Islet of Langerhans (tissue), 1 donor: ENCODE data around the gene GULP1.

Experiments
- FAIRE-seq: peaks from one replicate; lab custom pipeline; 2011; peaks lifted over from hg19 to GRCh38; lab: Jason Lieb, UNC

The GULP1 gene

GRCh38 chr2:188293601-188294351 lies 2.1 kb downstream of the GULP1 start:
- FAIRE-seq, result no peak

- no peak for FAIRE-seq
Observed at GRCh38 chr2:188294352-188294926, 2.8 kb downstream of the GULP1 start.

- FAIRE-seq, result peak; percentile 49
Observed at GRCh38 chr2:188295067-188295685, 3.5 kb downstream of the GULP1 start.

- FAIRE-seq, result no peak
Observed at GRCh38 chr2:188297978-188298377, 6.3 kb downstream of the GULP1 start.

- FAIRE-seq, result peak; percentile 41
Observed at GRCh38 chr2:188298937-188299371, 7.3 kb downstream of the GULP1 start.

- no peak for FAIRE-seq
Observed at GRCh38 chr2:188303363-188304031, 11.8 kb downstream of the GULP1 start.

- FAIRE-seq, result no peak
Observed at GRCh38 chr2:188305271-188305670, 13.6 kb downstream of the GULP1 start.

GRCh38 chr2:188306271-188306670 lies 14.6 kb downstream of the GULP1 start:
- FAIRE-seq, result no peak

- FAIRE-seq, result no peak
Observed at GRCh38 chr2:188307850-188308283, 16.2 kb downstream of the GULP1 start.

GRCh38 chr2:188308483-188308882 lies 16.8 kb downstream of the GULP1 start:
- no peak for FAIRE-seq

GRCh38 chr2:188309364-188309763 lies 17.7 kb downstream of the GULP1 start:
- FAIRE-seq, result no peak

GRCh38 chr2:188314314-188315054 lies 22.8 kb downstream of the GULP1 start:
- FAIRE-seq, result no peak

- no peak for FAIRE-seq
Observed at GRCh38 chr2:188315750-188316149, 24.1 kb downstream of the GULP1 start.

- FAIRE-seq, result no peak
Observed at GRCh38 chr2:188316342-188316741, 24.7 kb downstream of the GULP1 start.

- no peak for FAIRE-seq
Observed at GRCh38 chr2:188316791-188317423, 25.2 kb downstream of the GULP1 start.

GRCh38 chr2:188318161-188318749 lies 26.6 kb downstream of the GULP1 start:
- FAIRE-seq, result no peak

- no peak for FAIRE-seq
Observed at GRCh38 chr2:188319838-188320237, 28.2 kb downstream of the GULP1 start.

GRCh38 chr2:188320861-188321260 lies 29.2 kb downstream of the GULP1 start:
- FAIRE-seq, result no peak

GRCh38 chr2:188322569-188323551 lies 31.2 kb downstream of the GULP1 start:
- no peak for FAIRE-seq

GRCh38 chr2:188324067-188324466 lies 32.4 kb downstream of the GULP1 start:
- no peak for FAIRE-seq
